ENCODE data around the gene SLC16A4. TPM values are rescaled to one million over a fixed set of nuclear protein-coding genes. Genes with fewer than 3 reads are reported as not detected.

The SLC16A4 gene
- total and polyA plus RNA-seq, 8 donors = 0.89 to 11.1 (median 2.6) TPM; not detected in 1

DNA sequence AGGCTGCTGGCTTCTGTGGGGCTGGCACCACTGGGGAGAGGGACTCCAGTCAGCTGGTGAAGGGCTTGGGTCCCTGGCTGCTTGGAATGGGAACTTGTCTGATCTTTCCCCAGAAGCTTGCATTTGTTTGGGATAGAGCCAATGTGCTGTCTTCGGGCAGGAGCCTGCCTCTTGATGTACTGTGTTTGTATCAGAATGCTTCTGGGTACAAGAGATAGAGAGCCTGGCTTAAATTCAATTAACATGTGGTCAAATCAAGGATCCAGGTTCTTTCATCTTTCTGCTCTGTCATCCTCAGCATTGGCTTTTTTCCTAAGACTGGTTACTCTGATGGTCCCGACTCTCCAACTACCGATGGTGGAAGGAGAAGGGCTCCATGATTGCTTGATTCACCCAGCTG is 44.1 kb upstream of the SLC16A4 start:
- peaks cover 0 to 19% (median 0%) of the 10 kb centered on the region in 3 donors for H3K27me3 ChIP-seq
- no peaks in the 10 kb centered on the region for H3K36me3 ChIP-seq
- no peaks in the 10 kb centered on the region for H3K9me3 ChIP-seq
- no peaks in the 10 kb centered on the region for H3K4me1 ChIP-seq
- WGBS, 5 donors = 73 to 87% (median 74%) methylated on average over 3 of the region's 3 CpGs
- no peak for DNase-seq
- intact Hi-C loops (cut with DNase I; ENCODE audit: low total_unique reads) = no loop called here
- TF ChIP-seq POLR2AphosphoS5 (IDR thresholded peaks at IDR 0.05) (no peak), POLR2A (IDR thresholded peaks at IDR 0.05) (no peak), CTCF (IDR thresholded peaks at IDR 0.05) (no peak), EP300 (IDR thresholded peaks at IDR 0.05) (no peak)
- H3K4me3 ChIP-seq = no peak overlapping the region
- no peak overlapping the region for H3K27ac ChIP-seq

DNA sequence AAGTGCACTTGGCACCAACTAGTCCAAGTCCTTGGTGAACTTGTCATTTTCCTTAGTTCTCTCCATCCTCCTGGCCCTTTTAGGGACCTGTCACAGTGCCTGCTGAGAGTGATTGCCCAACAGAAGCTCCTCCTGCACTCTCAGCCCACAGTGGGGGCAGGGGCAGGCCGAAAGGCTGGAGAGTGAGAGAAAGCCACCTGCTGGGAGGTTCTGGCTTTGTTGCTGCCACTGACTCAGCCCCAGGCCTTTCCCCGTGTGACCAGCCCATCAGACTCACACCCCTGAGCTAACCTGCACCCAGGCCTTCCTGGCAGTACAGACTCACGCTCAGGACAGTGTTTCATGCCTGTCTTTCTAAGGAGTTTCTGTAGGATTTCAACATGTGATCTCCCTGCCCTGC is 43.0 kb upstream of the SLC16A4 start:
- WGBS, 5 donors = 31 to 85% (median 51%) methylated on average over 1 to 3 of the region's 3 CpGs
- no peaks in the 10 kb centered on the region for H3K9me3 ChIP-seq
- peak; percentile 34 to 51 for DNase-seq
- no peak overlapping the region for H3K4me3 ChIP-seq
- H3K36me3 ChIP-seq = no peaks in the 10 kb centered on the region
- H3K27ac ChIP-seq = no peak overlapping the region
- peaks cover 0 to 19% (median 0%) of the 10 kb centered on the region in 3 donors for H3K27me3 ChIP-seq
- no peaks in the 10 kb centered on the region for H3K4me1 ChIP-seq
- no peak for TF ChIP-seq CTCF (IDR thresholded peaks at IDR 0.05)
- TF ChIP-seq POLR2AphosphoS5 (IDR thresholded peaks at IDR 0.05) = no peak
- no peak for TF ChIP-seq POLR2A (IDR thresholded peaks at IDR 0.05)
- no peak for TF ChIP-seq EP300 (IDR thresholded peaks at IDR 0.05)
- intact Hi-C loops (cut with DNase I; ENCODE audit: low total_unique reads) = no loop called here

GRCh38 chr1:110433213-110433612 is 42.4 kb upstream of the SLC16A4 start:
- TF ChIP-seq EP300 (IDR thresholded peaks at IDR 0.05) = no peak
- TF ChIP-seq POLR2AphosphoS5 (IDR thresholded peaks at IDR 0.05) = no peak
- TF ChIP-seq CTCF (IDR thresholded peaks at IDR 0.05) = no peak
- TF ChIP-seq POLR2A (IDR thresholded peaks at IDR 0.05) = no peak
- WGBS, 5 donors = 77 to 88% (median 83%) methylated on average over 2 of the region's 2 CpGs
- peaks cover 0 to 19% (median 0%) of the 10 kb centered on the region in 3 donors for H3K27me3 ChIP-seq
- no peaks in the 10 kb centered on the region for H3K4me1 ChIP-seq
- H3K4me3 ChIP-seq = no peak overlapping the region
- intact Hi-C loops (cut with DNase I; ENCODE audit: low total_unique reads) = no loop called here
- no peaks in the 10 kb centered on the region for H3K9me3 ChIP-seq
- H3K36me3 ChIP-seq = no peaks in the 10 kb centered on the region
- H3K27ac ChIP-seq = no peak overlapping the region
- DNase-seq = no peak

- Histone ChIP-seq H3K27ac (no peak overlapping the region), H3K4me1 (peaks cover 0 to 2% (median 0%) of the 10 kb centered on the region in 4 donors), H3K36me3 (no peaks in the 10 kb centered on the region), H3K27me3 (peaks cover 0 to 19% (median 0%) of the 10 kb centered on the region in 3 donors), H3K9me3 (no peaks in the 10 kb centered on the region), H3K4me3 (no peak overlapping the region)
- intact Hi-C loops (cut with DNase I; ENCODE audit: low total_unique reads) = no loop called here
- TF ChIP-seq EP300 (IDR thresholded peaks at IDR 0.05) (no peak), CTCF (IDR thresholded peaks at IDR 0.05) (no peak), POLR2A (IDR thresholded peaks at IDR 0.05) (no peak), POLR2AphosphoS5 (IDR thresholded peaks at IDR 0.05) (no peak)
- WGBS, 5 donors = 77 to 87% (median 84%) methylated on average over 4 of the region's 4 CpGs
- DNase-seq = no peak
These were observed 40.1 kb upstream of the SLC16A4 start for GRCh38 chr1:110430901-110431300.

All from stomach (tissue), 9 donors.